Measurements from ENCODE around the gene LAMA5. TPM values are rescaled to one million over a fixed set of nuclear protein-coding genes. Genes with fewer than 3 reads are reported as not detected.

Gene LAMA5
- total and polyA plus RNA-seq, 9 donors: 30.9 to 107 (median 71.8) TPM

DNA sequence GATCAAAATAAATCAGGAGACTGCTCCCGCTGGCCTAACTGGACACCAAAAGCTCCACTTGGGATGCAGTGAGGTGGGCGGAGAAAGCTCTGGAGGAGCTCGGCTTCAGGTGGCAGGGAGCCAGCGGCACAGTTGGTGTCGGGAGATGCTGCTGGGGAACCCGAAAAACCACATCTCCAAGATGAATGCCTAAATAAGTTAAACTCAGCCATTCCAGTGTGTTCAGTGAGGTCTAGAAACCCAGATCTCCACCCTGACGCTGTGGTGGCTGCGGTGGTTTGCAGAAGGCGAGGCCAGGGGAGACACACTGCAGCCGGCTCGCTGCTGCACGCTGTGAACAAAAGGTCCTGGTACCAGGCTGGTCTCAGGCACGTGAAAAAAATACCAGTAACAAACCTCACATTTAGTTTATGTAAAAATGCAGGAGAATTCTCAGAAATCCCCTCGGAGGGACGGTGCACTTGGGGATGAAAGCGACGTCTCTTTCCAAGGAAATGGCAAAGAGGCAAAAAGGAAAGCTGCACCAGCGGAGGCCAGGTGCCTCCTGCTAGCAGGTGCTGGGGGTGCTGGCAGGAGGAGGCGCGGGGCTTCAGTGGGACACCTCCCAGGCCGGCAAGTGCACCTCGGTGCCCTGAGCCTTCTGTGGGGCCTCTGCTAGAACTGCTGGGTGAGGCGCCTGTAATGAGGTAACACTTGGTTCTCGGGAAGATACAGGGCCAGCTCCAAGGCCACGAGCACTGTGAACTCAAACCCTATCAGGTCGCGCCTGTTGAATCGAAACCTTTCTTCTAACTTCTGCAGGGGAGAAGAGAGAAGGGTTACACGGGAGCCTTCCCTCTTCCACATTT lies 23.4 kb upstream of the LAMA5 start:
- peaks cover 17% of the 10 kb centered on the region for H3K4me1 ChIP-seq (ENCODE audit: control insufficient read depth, insufficient read depth, low read length)
- no peak overlapping the region for H3K4me3 ChIP-seq (ENCODE audit: low read length)
- H3K36me3 ChIP-seq (ENCODE audit: control insufficient read depth, insufficient read depth, low read length): peaks cover 72% of the 10 kb centered on the region
- DNase-seq: no peak
- H3K27me3 ChIP-seq (ENCODE audit: control insufficient read depth, insufficient read depth, low read length): no peaks in the 10 kb centered on the region
- 81% methylated on average over 10 of the region's 29 CpGs for WGBS (ENCODE audit: insufficient coverage)
- no peaks in the 10 kb centered on the region for H3K9me3 ChIP-seq (replicated peaks; ENCODE audit: control insufficient read depth, low read depth, low read length)
- H3K27ac ChIP-seq (ENCODE audit: low read length): no peak overlapping the region

DNA sequence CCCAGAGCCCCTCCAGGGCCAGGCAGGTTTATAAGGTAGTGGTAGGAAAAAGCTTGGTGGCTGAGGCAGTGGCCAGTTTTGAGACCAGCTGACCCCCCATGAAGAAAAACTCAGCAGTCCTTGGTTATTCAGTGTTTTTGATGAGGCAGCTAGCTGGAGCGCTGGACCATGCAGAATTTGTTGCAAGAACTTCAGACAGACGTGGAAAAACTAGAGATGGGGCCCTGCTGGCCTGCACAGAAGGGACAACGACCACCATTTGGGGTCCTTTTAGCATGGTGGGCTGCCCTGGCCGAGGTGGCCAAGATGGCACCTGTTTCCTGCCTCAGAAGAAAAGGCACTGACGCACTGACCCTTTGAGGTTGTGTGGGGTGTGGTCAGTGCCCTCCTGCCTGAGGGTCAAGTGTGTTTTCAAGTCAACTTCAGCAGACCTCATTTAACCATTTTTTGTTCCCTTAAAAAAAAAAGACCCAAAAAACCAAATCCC lies 22.5 kb upstream of the LAMA5 start:
- Histone ChIP-seq H3K4me3 (ENCODE audit: low read length) (no peak overlapping the region), H3K9me3 (replicated peaks; ENCODE audit: control insufficient read depth, low read depth, low read length) (no peaks in the 10 kb centered on the region), H3K27ac (ENCODE audit: low read length) (no peak overlapping the region), H3K36me3 (ENCODE audit: control insufficient read depth, insufficient read depth, low read length) (peaks cover 65% of the 10 kb centered on the region), H3K4me1 (ENCODE audit: control insufficient read depth, insufficient read depth, low read length) (peaks cover 17% of the 10 kb centered on the region), H3K27me3 (ENCODE audit: control insufficient read depth, insufficient read depth, low read length) (no peaks in the 10 kb centered on the region)
- WGBS (ENCODE audit: insufficient coverage): 52% methylated on average over 3 of the region's 5 CpGs
- DNase-seq: no peak

DNA sequence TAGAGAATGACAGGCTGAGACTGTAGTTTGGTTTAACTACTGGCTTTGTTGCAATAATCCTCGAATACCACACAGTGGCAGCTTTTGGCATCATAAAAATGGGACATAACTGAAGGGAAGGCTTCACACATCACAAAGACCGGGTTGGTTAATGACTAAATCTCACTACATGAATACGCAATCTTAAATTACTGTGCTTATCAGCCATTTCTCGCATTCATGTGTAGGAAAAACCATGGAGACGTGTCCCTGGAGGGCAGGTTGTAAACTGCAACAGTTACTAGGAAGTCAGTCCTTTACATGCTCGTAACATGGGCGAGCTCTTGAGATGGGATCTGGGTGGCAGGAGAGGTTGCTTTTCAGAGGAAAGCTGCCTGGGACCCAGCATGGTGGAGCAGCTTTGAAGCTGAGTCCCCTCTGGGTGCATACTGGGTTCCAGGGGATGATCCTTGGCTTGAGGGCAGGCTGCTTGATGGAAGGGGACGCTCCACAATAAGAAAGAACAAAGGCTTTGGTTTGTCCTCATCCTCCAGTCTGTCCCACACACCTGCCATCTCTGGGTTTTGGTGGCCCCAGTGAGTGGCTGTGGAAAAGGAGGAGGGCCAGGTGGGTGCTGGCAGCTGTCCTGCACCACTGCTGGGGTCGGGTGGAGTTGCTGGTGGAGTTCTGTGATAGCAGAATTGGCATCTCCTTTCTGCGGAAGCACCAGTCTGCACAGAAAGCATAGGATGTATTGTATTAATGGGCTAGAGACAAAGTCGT lies 21.9 kb upstream of the LAMA5 start:
- Histone ChIP-seq H3K27me3 (ENCODE audit: control insufficient read depth, insufficient read depth, low read length) (no peaks in the 10 kb centered on the region), H3K9me3 (replicated peaks; ENCODE audit: control insufficient read depth, low read depth, low read length) (no peaks in the 10 kb centered on the region), H3K4me1 (ENCODE audit: control insufficient read depth, insufficient read depth, low read length) (peaks cover 17% of the 10 kb centered on the region), H3K4me3 (ENCODE audit: low read length) (no peak overlapping the region), H3K36me3 (ENCODE audit: control insufficient read depth, insufficient read depth, low read length) (peaks cover 59% of the 10 kb centered on the region), H3K27ac (ENCODE audit: low read length) (no peak overlapping the region)
- WGBS (ENCODE audit: insufficient coverage): 89% methylated on average over 10 of the region's 11 CpGs
- no peak for DNase-seq

DNA sequence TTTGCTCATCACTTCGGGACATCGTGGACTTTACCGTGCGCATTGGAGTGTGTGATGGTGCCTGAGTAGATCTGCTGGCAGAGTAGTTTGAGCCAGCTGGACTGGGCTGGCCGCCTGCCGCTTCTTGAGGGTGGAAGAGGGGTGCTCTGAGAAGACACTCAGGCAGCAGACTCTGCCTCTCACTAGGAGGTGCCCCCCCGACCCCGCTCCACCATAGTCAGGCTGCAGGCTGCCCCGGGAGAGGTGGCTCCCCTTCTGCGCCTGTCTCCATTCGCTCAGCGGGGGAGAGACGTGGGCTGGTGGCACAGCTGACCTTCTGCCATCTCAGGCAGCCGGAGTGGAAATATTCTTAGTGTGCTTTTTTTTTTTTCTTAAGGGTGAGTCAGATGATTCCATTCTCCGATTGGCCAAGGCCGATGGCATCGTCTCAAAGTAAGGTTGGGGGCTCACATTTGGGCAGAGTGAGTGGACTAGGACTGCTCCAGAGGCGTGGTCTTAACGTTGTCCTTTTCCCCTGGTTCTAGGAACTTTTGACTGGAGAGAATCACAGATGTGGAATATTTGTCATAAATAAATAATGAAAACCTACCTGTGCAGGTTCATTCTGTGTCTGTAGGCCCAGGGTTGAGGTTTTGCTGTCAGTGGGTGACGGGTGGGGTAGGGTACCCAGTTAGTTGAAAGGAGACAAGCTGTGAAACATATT lies 21.0 kb upstream of the LAMA5 start:
- WGBS (ENCODE audit: insufficient coverage): 63% methylated on average over 9 of the region's 20 CpGs
- peaks cover 17% of the 10 kb centered on the region for H3K4me1 ChIP-seq (ENCODE audit: control insufficient read depth, insufficient read depth, low read length)
- DNase-seq: no peak
- H3K36me3 ChIP-seq (ENCODE audit: control insufficient read depth, insufficient read depth, low read length): peaks cover 51% of the 10 kb centered on the region
- H3K27me3 ChIP-seq (ENCODE audit: control insufficient read depth, insufficient read depth, low read length): no peaks in the 10 kb centered on the region
- H3K27ac ChIP-seq (ENCODE audit: low read length): peak overlapping the region; percentile 20
- H3K9me3 ChIP-seq (replicated peaks; ENCODE audit: control insufficient read depth, low read depth, low read length): no peaks in the 10 kb centered on the region
- H3K4me3 ChIP-seq (ENCODE audit: low read length): peak overlapping the region; percentile 93

DNA sequence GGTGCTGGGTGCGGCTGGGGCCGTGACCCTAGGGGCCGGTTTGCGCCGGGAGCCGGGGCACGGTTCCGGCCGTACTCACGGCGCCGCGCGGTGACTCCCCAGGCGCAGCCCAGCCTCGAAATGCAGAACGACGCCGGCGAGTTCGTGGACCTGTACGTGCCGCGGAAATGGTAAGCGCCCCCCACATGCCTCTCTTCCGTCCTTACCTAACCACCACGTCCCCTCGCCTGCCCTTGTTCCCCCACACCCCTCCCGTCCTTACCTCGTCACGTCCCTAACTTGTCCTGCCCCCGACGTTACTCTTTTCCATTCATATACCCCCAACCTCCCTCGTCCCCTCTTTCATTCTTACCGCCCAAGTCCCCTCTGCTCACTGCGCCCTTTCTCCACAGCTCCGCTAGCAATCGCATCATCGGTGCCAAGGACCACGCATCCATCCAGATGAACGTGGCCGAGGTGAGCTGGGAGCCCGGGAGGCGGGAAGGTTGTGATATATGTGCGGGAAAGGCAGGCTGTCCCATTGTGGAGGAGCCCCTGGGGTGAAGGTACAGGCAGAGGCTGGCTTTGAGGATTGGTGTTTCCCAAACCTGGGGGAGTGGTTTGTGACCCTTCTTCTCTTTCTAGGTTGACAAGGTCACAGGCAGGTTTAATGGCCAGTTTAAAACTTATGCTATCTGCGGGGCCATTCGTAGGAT lies 20.3 kb upstream of the LAMA5 start:
- H3K4me1 ChIP-seq (ENCODE audit: control insufficient read depth, insufficient read depth, low read length): peaks cover 20% of the 10 kb centered on the region
- WGBS (ENCODE audit: insufficient coverage): under 1% methylated on average over 41 of the region's 47 CpGs
- no peak for DNase-seq
- peak overlapping the region; percentile 20 for H3K27ac ChIP-seq (ENCODE audit: low read length)
- no peaks in the 10 kb centered on the region for H3K27me3 ChIP-seq (ENCODE audit: control insufficient read depth, insufficient read depth, low read length)
- peaks cover 44% of the 10 kb centered on the region for H3K36me3 ChIP-seq (ENCODE audit: control insufficient read depth, insufficient read depth, low read length)
- no peaks in the 10 kb centered on the region for H3K9me3 ChIP-seq (replicated peaks; ENCODE audit: control insufficient read depth, low read depth, low read length)
- peak overlapping the region; percentile 93 for H3K4me3 ChIP-seq (ENCODE audit: low read length)

DNA sequence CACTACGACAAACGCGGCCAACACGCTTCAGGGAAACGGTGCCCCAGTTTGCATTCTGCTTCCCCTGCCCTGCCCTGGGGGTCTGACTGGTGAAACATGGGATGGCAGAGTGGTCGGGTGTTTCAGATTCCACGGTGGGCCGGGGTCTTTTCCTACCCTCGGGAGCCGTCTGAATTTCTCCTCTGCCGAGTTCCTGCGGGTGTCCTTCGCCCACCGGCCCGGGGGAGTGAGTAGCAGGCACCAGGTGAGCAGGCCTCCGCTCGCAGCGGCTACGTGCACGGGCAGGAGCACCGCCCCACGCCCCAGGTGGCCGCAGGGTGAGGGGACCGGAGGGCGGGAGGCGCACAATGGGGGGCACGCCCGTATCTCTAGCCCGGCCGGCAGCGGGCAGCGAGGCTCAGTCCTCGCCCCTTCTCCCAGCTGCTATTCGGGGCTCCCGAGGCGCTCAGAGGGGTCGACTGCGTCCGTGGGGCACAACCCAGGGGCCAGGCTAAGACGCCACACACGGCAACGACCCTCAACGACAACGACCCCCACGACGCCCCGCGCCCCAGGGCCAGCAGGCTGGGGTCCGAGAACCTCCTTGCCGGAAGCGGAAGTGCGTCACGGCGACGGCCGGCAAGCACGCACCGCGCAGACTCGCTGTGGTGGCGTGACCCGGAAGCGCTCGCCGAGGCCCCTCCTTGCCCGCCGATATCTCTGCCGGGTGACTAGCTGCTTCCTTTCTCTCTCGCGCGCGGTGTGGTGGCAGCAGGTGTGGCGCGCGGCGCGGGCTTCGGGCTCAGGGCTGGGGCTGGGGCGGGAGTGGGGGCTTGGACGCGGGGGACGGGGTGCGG lies 19.5 kb upstream of the LAMA5 start, which contains the start of gene RPS21:
Gene RPS21 (plus strand): TSS at position 721 of the 836 bp plus-strand sequence. CDS start 236 bp downstream, outside the sequence.
- DNase-seq: peak; percentile 96
- Histone ChIP-seq H3K27me3 (ENCODE audit: control insufficient read depth, insufficient read depth, low read length) (no peaks in the 10 kb centered on the region), H3K36me3 (ENCODE audit: control insufficient read depth, insufficient read depth, low read length) (peaks cover 39% of the 10 kb centered on the region), H3K27ac (ENCODE audit: low read length) (peak within 1 kb of the TSS; percentile 82), H3K4me3 (ENCODE audit: low read length) (peak within 1 kb of the TSS; percentile 93), H3K4me1 (ENCODE audit: control insufficient read depth, insufficient read depth, low read length) (peaks cover 22% of the 10 kb centered on the region), H3K9me3 (replicated peaks; ENCODE audit: control insufficient read depth, low read depth, low read length) (no peaks in the 10 kb centered on the region)
- WGBS (ENCODE audit: insufficient coverage): under 1% methylated on average over 63 of the region's 83 CpGs

DNA sequence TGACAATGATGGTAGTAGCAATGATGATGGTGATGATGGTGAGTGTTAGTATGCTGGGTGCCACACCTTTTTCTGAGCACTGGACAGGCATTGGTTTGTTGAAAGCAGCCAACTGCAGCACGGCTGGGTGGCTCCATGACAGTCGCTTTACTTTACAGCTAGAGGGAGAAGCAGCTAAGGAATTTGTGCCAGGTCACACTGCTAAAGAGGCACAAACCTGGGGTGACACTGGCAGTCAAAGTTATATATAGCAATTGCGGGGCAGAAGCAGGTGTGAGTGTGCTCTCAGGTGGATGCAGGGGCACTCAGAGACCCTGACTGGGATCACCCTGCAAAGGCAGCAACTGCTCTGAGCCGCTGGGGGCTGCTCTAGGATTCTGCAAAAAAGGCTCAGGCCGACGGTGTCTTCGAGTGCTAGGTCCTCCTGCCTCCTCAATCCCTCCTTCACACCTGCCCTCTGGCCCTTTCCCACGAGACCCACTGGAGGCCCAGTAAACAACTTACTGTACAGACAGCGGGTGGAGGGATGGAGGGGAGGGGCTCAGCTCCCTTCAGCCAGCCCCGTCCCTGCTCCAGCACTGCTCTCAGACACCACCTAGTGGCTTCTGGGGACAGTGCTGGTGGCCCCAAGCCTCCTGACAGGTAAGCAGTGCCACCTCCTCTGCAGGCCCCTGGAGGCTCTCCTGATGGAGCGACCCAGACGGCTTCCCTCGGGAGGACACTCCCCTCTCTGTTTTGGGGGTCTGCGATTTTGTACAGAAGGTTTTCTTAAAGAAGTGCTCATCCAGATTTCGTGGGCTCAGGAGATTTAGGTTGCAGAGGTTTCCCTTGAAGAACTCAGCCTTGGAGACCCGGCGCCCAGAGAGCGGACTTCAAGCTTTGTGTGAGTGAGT lies 15.4 kb upstream of the LAMA5 start:
- peak; percentile 79 for DNase-seq
- WGBS (ENCODE audit: insufficient coverage): 47% methylated on average over 7 of the region's 18 CpGs

DNA sequence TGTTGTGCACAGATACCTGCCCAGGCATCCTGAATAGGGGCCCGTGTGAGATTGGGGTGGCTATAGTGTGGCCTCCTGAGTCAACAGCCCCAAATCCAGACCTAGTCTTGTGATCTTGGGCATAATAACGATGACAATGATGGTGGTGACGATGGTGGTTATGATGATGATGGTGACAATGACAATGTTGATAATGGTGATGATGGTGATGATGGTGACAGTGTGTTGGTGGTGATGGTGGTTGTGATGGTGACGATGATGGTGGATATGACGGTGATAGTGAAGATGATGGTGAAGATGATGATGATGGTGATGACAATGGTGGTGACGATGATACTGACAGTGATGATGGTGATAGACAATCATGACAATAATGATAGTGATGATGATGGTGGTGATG lies 14.7 kb upstream of the LAMA5 start:
- H3K27me3 ChIP-seq (ENCODE audit: control insufficient read depth, insufficient read depth, low read length): no peaks in the 10 kb centered on the region
- DNase-seq: no peak
- no peaks in the 10 kb centered on the region for H3K9me3 ChIP-seq (replicated peaks; ENCODE audit: control insufficient read depth, low read depth, low read length)
- H3K27ac ChIP-seq (ENCODE audit: low read length): no peak overlapping the region
- no peaks in the 10 kb centered on the region for H3K36me3 ChIP-seq (ENCODE audit: control insufficient read depth, insufficient read depth, low read length)
- no peak overlapping the region for H3K4me3 ChIP-seq (ENCODE audit: low read length)
- WGBS (ENCODE audit: insufficient coverage): 82% methylated on average over 6 of the region's 6 CpGs
- H3K4me1 ChIP-seq (ENCODE audit: control insufficient read depth, insufficient read depth, low read length): peaks cover 36% of the 10 kb centered on the region

More for the DNA sequence above, 15.4 kb upstream of the LAMA5 start:
- Histone ChIP-seq H3K27ac (ENCODE audit: low read length) (peak overlapping the region; percentile 13), H3K36me3 (ENCODE audit: control insufficient read depth, insufficient read depth, low read length) (no peaks in the 10 kb centered on the region), H3K27me3 (ENCODE audit: control insufficient read depth, insufficient read depth, low read length) (no peaks in the 10 kb centered on the region), H3K9me3 (replicated peaks; ENCODE audit: control insufficient read depth, low read depth, low read length) (no peaks in the 10 kb centered on the region), H3K4me3 (ENCODE audit: low read length) (no peak overlapping the region), H3K4me1 (ENCODE audit: control insufficient read depth, insufficient read depth, low read length) (peaks cover 31% of the 10 kb centered on the region)
